ENCODE data around the gene ABLIM2. TPM values are rescaled to one million over a fixed set of nuclear protein-coding genes. Genes with fewer than 3 reads are reported as not detected.

The ABLIM2 gene
- total RNA-seq, 1 experiment from 2014 or later = 2.7 TPM

DNA sequence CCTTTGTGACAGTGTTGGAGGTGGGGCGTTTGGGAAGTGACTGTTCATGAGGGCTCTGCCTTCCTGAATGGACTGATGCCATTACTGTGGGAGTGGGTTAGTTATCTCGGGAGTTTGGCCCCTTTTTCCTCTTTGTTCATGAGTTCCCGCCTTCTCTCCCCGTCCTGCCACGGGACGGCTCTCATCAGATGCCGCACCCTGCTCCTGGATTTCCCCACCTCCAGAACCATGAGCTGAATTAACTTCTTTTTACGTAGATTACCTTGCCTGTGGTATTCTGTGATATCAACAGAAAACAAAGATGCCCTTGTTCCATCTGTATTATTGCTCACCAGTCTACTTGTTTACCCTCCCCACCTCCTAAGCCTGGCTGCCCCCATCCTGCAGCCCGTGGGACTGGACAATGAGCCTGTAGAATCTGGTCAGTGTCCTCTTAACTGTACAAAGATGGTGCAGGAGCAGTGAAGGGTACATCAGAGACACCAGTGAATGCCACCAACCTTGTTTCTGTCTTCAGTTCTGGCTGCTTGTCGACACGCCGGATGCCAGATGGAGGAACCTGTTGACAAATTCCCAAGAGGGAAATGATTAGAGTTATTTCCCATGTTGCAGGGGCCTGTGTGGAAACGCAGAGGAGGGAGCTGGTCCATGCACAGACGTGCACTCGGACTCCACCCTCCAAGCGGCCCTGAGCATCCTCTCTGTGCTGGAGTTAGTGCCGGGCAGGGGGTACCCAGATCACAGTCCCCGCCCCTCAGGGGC lies 104.7 kb downstream of the ABLIM2 start:
- TF ChIP-seq, protein P1, sequence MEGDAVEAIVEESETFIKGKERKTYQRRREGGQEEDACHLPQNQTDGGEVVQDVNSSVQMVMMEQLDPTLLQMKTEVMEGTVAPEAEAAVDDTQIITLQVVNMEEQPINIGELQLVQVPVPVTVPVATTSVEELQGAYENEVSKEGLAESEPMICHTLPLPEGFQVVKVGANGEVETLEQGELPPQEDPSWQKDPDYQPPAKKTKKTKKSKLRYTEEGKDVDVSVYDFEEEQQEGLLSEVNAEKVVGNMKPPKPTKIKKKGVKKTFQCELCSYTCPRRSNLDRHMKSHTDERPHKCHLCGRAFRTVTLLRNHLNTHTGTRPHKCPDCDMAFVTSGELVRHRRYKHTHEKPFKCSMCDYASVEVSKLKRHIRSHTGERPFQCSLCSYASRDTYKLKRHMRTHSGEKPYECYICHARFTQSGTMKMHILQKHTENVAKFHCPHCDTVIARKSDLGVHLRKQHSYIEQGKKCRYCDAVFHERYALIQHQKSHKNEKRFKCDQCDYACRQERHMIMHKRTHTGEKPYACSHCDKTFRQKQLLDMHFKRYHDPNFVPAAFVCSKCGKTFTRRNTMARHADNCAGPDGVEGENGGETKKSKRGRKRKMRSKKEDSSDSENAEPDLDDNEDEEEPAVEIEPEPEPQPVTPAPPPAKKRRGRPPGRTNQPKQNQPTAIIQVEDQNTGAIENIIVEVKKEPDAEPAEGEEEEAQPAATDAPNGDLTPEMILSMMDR (conservative IDR thresholded peaks at IDR 0.05; ENCODE audit: low read depth, low read length) = no peak
- TF ChIP-seq EZH2 (IDR thresholded peaks at IDR 0.05; ENCODE audit: borderline replicate concordance, low read depth, low read length, poor library complexity, severe bottlenecking) = no peak
- Histone ChIP-seq H3K4me1 (ENCODE audit: insufficient read depth, low read length, poor library complexity, severe bottlenecking) (peaks cover 9% of the 10 kb centered on the region), H3K4me3 (ENCODE audit: low read depth, low read length, poor library complexity, severe bottlenecking) (no peak overlapping the region), H3K27ac (ENCODE audit: low read depth, low read length, poor library complexity, severe bottlenecking) (no peak overlapping the region), H3K27me3 (replicated peaks; ENCODE audit: insufficient read depth, low read depth, low read length, poor library complexity) (no peaks in the 10 kb centered on the region), H3K9me3 (ENCODE audit: low read depth, low read length, poor library complexity, severe bottlenecking) (peaks cover 7% of the 10 kb centered on the region), H3K36me3 (ENCODE audit: insufficient read depth, low read length, poor library complexity, severe bottlenecking) (no peaks in the 10 kb centered on the region)
- intact Hi-C loops (cut with micrococcal nuclease; ENCODE audit: unreplicated experiment) = no loop called here
- ChIA-PET CTCF (no interaction called here), POLR2A (ENCODE audit: low non-redundant PET) (no interaction called here)
- no TSS peak for BruUV-seq (replicated peaks)
- DNase-seq (ENCODE audit: low spot score) = no peak

DNA sequence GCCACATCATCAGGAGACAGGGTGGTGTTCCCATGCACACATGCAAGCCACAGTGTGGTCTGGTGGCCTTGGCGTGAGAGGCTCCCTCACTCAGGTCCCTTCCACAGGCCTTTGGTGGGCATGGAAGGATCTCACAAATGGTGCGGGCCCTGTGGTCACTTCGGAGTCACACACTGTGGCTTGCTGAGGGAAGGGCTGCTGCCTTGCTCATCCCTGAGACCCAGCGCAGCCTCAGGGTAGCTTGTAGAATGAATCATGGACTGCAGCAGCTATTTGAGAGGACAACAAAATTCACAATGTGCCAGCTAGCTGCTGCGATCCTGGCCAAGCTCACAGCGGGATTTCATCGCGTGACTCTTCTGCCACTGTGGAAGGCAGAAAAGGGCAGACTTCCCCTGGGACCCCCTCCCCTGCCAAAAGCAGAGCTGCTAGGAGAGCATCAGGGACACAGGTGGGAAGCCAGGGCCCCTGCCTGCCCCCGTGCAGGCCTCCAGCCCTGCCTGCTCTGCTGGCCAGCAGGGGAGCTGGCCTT lies 106.4 kb downstream of the ABLIM2 start:
- ChIA-PET CTCF (no interaction called here), POLR2A (ENCODE audit: low non-redundant PET) (no interaction called here)
- H3K27ac ChIP-seq (ENCODE audit: low read depth, low read length, poor library complexity, severe bottlenecking) = no peak overlapping the region
- no peak overlapping the region for H3K4me3 ChIP-seq (ENCODE audit: low read depth, low read length, poor library complexity, severe bottlenecking)
- H3K4me1 ChIP-seq (ENCODE audit: insufficient read depth, low read length, poor library complexity, severe bottlenecking) = peaks cover 9% of the 10 kb centered on the region
- TF ChIP-seq, protein P1 (conservative IDR thresholded peaks at IDR 0.05; ENCODE audit: low read depth, low read length) = no peak
- TF ChIP-seq EZH2 (IDR thresholded peaks at IDR 0.05; ENCODE audit: borderline replicate concordance, low read depth, low read length, poor library complexity, severe bottlenecking) = no peak
- DNase-seq (ENCODE audit: low spot score) = no peak
- intact Hi-C loops (cut with micrococcal nuclease; ENCODE audit: unreplicated experiment) = no loop called here
- no peaks in the 10 kb centered on the region for H3K27me3 ChIP-seq (replicated peaks; ENCODE audit: insufficient read depth, low read depth, low read length, poor library complexity)
- BruUV-seq (replicated peaks) = no TSS peak
- no peaks in the 10 kb centered on the region for H3K36me3 ChIP-seq (ENCODE audit: insufficient read depth, low read length, poor library complexity, severe bottlenecking)
- peaks cover 7% of the 10 kb centered on the region for H3K9me3 ChIP-seq (ENCODE audit: low read depth, low read length, poor library complexity, severe bottlenecking)

GRCh38 chr4:8051644-8052043 lies 107.0 kb downstream of the ABLIM2 start:
- no peak for DNase-seq (ENCODE audit: low spot score)
- Histone ChIP-seq H3K36me3 (ENCODE audit: insufficient read depth, low read length, poor library complexity, severe bottlenecking) (no peaks in the 10 kb centered on the region), H3K9me3 (ENCODE audit: low read depth, low read length, poor library complexity, severe bottlenecking) (peaks cover 7% of the 10 kb centered on the region), H3K4me3 (ENCODE audit: low read depth, low read length, poor library complexity, severe bottlenecking) (no peak overlapping the region), H3K27me3 (replicated peaks; ENCODE audit: insufficient read depth, low read depth, low read length, poor library complexity) (no peaks in the 10 kb centered on the region), H3K4me1 (ENCODE audit: insufficient read depth, low read length, poor library complexity, severe bottlenecking) (peaks cover 9% of the 10 kb centered on the region), H3K27ac (ENCODE audit: low read depth, low read length, poor library complexity, severe bottlenecking) (no peak overlapping the region)
- intact Hi-C loops (cut with micrococcal nuclease; ENCODE audit: unreplicated experiment) = no loop called here
- ChIA-PET POLR2A (ENCODE audit: low non-redundant PET) (no interaction called here), CTCF (no interaction called here)
- no TSS peak for BruUV-seq (replicated peaks)
- TF ChIP-seq EZH2 (IDR thresholded peaks at IDR 0.05; ENCODE audit: borderline replicate concordance, low read depth, low read length, poor library complexity, severe bottlenecking) = no peak
- TF ChIP-seq, protein P1 (conservative IDR thresholded peaks at IDR 0.05; ENCODE audit: low read depth, low read length) = no peak
